DLD1 (cell line): ENCODE results near the gene MAML3.

ENCODE experiments used
- in situ Hi-C: cut with HindIII; loops from 2 replicates; pipeline ENCODE4 v1.10.0; 2017; ENCODE audit warnings: low sequenced_read_pairs

Gene MAML3

DNA sequence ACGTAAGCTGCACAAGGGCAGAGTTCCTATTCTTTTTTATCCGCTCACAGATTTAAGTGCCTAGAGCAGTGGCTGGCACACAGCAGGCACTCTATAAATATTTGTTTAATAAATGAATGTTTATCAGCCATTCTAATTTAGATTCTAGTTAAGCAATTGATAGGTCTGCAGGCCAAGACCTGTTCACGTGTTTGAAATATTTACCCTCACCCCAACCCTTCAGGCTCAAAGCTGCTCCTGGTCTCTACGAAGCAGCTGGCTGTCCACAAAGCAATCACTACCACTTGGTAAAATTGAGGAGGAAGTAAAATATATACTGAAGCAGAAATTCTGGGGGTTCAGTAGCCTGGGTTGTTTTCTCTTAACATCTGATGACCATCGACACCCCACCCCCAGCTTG lies 330.2 kb downstream of the MAML3 start:
- in situ Hi-C loops, result no loop called here

- in situ Hi-C loops, result no loop called here
Measured at GRCh38 chr4:139823345-139823744, 330.6 kb downstream of the MAML3 start.

GRCh38 chr4:139822391-139822790 lies 331.6 kb downstream of the MAML3 start:
- in situ Hi-C loops, result no loop called here

DNA sequence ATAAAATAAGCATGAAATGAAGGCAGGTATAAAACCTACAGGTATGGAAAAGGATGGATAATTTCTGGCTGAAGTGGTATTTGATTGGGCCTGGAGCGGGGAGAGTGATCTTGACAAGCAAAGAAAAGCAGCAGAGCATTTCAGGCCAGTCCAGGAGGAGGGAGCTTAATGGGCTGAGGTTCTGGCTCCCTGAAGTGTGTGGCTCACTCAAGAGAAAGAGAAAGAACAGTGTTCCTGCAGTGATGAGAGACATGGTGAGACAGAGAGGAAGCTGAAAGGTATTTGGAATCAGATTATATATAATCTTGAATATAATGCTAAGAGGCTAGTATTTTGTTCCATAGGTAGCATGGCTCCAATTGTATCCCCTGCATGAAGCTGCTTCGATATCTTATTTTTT lies 334.9 kb downstream of the MAML3 start:
- in situ Hi-C loops, result no loop called here

- in situ Hi-C loops, result no loop called here
Measured at GRCh38 chr4:139817657-139818452, 336.1 kb downstream of the MAML3 start.

GRCh38 chr4:139816856-139817255 lies 337.1 kb downstream of the MAML3 start:
- in situ Hi-C loops, result no loop called here

- in situ Hi-C loops, result no loop called here
Measured at GRCh38 chr4:139815778-139816601, 338.0 kb downstream of the MAML3 start.

DNA sequence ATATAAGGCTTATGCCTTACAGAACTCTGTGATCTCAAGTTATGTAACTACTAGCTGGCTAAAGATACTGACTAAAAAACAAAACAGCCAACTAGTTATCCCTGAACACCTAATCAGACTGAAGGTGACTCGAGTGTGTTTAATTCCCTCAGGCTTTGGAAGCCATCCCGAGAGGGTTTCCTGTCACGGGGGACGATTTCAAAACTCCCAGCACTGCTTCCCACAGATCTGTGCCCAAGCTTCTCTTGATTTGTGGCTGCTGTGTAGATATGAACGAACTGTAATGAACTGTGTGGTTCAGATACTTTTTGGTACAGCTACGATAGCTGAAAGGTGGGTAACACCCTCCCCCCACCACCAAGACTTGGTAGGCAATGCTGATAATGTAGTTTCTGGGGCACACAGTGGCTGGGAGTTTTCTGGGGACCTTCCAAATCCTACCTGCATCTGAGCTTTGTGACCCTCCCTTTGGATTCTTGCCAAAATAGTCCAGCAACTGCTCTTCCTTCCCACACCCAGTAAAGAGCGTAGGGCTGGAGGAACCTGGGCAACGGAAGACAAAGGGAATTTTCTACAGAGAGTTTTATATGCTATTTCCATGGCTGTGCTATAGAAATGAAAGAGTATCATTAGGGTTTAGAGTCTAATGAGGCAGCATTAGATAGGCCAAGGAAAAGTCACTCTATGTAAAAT lies 339.5 kb downstream of the MAML3 start:
- in situ Hi-C loops, result no loop called here

- in situ Hi-C loops, result no loop called here
Measured at GRCh38 chr4:139813881-139814280, 340.1 kb downstream of the MAML3 start.

DNA sequence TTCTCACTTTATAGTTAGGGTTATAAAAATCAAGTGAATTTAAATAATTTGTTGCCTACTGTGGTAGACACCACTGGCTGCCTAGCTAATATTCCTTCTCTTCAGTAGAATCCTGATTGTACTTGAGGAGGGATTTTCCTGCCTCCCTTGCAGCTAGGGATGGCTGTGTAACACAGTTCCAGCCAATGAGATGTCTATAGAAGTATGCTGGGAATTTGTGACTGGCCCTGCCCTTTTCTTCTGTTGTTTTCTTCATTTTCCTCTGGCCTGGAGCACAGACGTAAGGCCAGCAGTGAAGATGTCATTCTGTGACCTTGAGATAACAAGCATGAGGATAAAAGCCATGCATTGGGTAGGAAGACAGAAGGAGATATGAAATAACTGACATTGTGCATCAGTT lies 343.3 kb downstream of the MAML3 start:
- in situ Hi-C loops, result no loop called here

DNA sequence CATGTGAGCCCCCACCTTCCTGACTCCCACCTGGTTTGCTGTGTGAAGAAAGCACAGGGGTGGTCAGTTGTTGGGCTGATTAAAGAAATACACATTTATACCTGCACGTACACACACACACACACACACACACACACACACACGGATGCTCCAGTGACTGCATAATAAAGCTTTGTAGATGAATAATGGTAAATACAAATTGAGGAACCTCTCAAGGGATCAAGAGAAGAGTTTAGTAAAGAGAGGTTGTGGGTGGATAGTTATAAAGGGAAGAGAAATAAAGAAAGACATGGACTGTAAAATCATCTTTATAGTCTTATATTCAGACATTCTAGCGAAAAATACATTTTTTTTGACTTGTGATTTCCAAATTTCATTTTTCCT lies 344.2 kb downstream of the MAML3 start:
- in situ Hi-C loops, result no loop called here

DNA sequence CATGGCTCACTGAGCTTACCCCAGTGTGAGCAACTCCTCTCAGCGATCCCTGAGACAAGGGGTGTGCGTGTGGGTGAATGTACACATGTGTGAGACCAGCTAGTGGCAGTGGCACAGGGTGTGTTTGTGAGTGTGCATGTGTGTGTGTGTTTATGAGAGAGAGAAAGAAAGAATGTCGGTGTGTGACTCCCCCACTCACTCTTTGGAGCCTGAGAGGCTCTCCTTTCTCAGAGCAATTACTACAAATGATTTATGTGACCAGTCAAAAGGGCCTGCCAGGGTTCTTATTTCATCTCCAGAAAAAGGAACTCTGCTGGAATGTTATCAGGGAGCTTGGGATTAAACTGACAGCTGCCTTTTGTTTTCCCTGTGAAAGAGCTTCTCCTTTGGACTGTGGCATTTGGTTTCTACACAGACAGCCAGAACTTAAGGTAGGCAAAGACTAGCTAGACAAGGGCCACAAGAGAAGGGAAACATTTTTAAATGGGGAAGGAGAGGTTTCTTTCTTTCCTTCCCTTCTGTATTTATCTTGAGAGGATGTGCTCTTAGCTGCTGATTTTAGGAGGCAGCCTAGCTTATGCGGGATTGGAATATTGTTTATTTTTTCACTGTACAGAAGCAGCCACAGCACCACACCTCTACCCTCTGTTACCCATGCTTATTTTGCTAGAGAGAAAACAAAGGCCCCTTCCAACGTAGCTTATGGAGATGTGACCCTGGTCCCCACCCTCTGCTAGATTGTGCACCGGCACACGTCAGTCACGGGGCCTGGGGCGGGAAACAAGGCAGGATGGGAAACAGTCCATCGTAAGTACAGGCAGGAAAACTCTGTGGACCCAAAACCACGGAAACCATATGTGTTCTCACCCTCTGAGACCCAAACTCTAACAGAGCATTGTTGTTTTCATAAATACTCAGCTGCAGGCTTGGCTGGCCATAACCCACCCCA lies 344.9 kb downstream of the MAML3 start:
- in situ Hi-C loops, result no loop called here

DNA sequence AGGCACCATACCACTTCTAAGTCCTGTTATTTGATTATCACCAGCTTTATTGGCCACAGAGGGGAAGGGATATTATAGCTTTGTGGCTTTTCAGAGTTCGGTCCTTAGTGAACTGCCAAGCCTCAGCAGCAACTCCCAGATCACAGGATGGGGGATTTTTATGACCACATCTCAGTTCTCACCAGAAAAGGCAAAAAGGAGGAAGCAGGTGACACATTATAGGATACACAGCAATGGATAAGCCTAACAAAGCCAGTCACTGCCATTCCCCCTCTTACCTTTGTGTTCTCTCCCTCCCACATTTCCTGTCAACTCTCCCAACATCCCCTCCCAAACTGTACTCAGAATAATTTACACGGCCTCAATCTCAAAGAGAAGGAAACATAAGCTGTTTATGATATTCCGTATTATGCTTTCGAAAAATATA lies 345.6 kb downstream of the MAML3 start:
- in situ Hi-C loops, result no loop called here

DNA sequence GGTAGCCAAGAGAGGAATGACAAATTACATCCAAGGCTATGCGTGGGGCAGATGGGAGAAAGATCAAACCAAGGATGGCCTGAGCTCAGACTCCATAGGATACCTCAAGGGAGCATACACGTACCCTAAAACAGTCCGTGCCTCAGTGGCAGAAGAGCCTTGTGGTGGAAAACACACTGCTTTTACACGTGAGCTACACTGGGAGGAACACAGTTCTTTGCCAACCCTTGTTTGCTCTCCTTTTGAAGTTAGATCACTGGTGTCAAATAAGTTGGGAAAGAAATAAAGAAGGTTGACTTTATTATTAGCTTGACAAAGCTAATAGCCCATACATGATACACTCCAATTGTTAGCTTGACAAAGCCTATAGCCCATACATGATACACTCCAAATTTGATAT lies 346.5 kb downstream of the MAML3 start:
- in situ Hi-C loops, result no loop called here

DNA sequence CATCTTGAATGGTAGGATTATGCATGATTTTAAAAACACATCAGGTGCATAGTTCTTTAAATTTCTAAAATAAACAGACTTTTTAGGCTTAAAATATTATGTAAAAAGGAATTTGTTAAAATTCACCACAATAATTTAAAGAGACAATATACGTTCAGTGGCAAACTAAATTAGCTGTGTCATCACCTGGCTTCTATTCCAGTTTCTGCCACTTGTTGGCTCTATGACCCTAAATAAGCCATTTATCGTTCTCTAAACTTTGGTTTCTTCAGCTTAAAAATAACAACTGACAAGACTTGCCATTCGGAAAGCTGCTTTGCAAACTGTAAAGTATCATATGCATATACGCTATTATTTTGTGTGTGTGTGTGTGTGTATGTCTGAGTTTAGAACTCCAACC lies 347.1 kb downstream of the MAML3 start:
- in situ Hi-C loops, result no loop called here

DNA sequence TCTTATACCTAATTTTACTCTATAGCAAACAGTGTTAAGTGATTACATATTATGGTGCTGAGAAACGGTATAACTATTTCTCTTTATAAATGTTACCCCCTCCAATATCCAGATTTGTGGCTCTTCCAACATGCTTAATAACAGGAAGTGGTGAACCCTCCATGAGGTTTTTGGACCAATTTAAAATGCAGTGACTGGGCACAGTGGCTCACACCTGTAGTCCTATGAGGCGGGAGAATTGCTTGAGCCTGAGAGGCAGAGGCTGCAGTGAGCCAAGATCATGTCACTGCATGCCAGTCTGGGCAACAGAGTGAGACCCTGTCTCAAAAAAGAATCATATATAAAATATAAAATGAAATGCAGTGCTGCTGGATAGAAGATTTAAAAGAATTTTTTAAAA lies 351.1 kb downstream of the MAML3 start:
- in situ Hi-C loops, result no loop called here

GRCh38 chr4:139802488-139802887 lies 351.5 kb downstream of the MAML3 start:
- in situ Hi-C loops, result no loop called here

GRCh38 chr4:139801895-139802294 lies 352.1 kb downstream of the MAML3 start:
- in situ Hi-C loops, result no loop called here

GRCh38 chr4:139800082-139800481 lies 353.9 kb downstream of the MAML3 start:
- in situ Hi-C loops, result no loop called here

DNA sequence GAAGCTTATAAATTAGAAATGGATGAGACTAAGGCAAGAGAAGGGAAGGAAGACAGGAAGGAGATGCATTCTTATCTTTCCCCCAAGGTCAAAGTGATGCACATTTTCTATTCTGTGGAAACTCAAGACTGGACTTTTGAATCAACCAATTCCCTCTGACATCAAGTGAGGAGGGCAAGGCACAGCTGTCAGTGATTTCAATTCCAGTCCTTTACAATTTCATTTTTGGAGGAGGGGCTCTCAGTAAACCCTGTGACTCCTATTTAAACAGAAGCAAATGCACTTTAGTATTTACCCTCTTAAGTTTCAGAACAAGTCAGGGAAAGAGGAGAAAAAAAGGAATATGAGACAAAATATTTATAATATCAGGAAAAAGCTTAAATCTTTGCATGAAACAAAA lies 354.4 kb downstream of the MAML3 start:
- in situ Hi-C loops, result no loop called here

DNA sequence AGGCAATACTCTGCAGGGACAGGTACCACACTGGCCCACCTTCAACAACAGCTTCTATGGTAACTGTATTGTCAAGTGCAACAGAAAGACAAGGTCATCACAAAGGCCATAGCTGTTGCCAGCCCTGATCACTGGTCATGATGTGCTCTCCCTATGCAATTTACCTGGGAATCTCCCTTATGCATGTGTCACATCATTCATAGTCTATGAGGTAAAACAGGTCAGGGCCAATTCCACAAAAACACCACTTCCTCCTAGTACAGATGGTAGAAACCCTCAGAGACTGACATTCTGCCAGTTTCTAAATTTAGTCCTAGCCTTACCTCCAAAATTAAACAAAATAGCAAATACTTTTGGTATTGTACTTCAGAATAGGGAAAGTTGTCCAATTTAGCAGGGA lies 355.5 kb downstream of the MAML3 start:
- in situ Hi-C loops, result no loop called here
